Activated T-cell treated with anti-CD3 and anti-CD28 coated beads, Interleukin-2, amount 50 U/mL, for 72 hours (primary cell): Measurements from ENCODE around the gene EIF5A. TPM values are rescaled to one million over a fixed set of nuclear protein-coding genes. Genes with fewer than 3 reads are reported as not detected.
"Not testable (repeated sequence)": the region's sequence is repeated elsewhere in the genome, so short reads cannot be mapped to it uniquely, and the experiment has no call there.

Experiments
- ATAC-seq, 2 donors: fragments of 150-1000 bp; cut with Tn5 transposase; replicated peaks in 1 of 2; 2 replicates each; pipeline ENCODE4 v1.10.0; 2021; ENCODE audit warnings: moderate library complexity in 2 of 2, mild to moderate bottlenecking in 1 of 2
- DNase-seq, 2 donors: peaks; one replicate each; pipeline ENCODE4 v3.0.0; 2021 to 2022; ENCODE audit warnings: mixed read lengths in 1 of 2
- H3K27ac Mint-ChIP-seq: one replicate; pipeline ENCODE4 v1.8.0; 2022; ENCODE audit warnings: mild to moderate bottlenecking, moderate library complexity, mixed read lengths
- H3K27me3 Mint-ChIP-seq: one replicate; pipeline ENCODE4 v1.8.0; 2022; ENCODE audit warnings: low read depth, mixed read lengths
- H3K36me3 Mint-ChIP-seq, 2 donors: one replicate each; pipeline ENCODE4 v1.8.0; 2022; ENCODE audit warnings: mixed read lengths in 2 of 2, mild to moderate bottlenecking in 1 of 2; ENCODE audit not compliant: insufficient read depth in 2 of 2
- H3K4me1 Mint-ChIP-seq: one replicate; pipeline ENCODE4 v1.8.0; 2022; ENCODE audit warnings: low read depth, mixed read lengths
- H3K4me3 Mint-ChIP-seq, 2 donors: one replicate each; pipeline ENCODE4 v1.8.0; 2022; ENCODE audit warnings: mild to moderate bottlenecking in 2 of 2, mixed read lengths in 2 of 2, moderate library complexity in 2 of 2
- H3K9me3 Mint-ChIP-seq, 2 donors: one replicate each; pipeline ENCODE4 v1.8.0; 2022; ENCODE audit warnings: mixed read lengths in 2 of 2
- total RNA-seq, 2 donors: library from RNA; stranded (reverse); gene quantifications; one replicate each; pipeline ENCODE4 v1.2.3, GENCODE V29; 2022

Gene EIF5A
- total RNA-seq, 2 donors from 2014 or later, result 547 to 594 TPM

- Mint-ChIP-seq H3K4me3 (peak overlapping the region; percentile 88 to 97), H3K36me3 (peaks cover 11 to 14% of the 10 kb centered on the region in 2 donors), H3K27ac (peak overlapping the region; percentile 94), H3K4me1 (peaks cover 63% of the 10 kb centered on the region)
- ATAC-seq, H3K27me3 Mint-ChIP-seq, H3K9me3 Mint-ChIP-seq, DNase-seq: not testable (repeated sequence)
These were observed 28.3 kb downstream of the EIF5A start for GRCh38 chr17:7335765-7336164.

DNA sequence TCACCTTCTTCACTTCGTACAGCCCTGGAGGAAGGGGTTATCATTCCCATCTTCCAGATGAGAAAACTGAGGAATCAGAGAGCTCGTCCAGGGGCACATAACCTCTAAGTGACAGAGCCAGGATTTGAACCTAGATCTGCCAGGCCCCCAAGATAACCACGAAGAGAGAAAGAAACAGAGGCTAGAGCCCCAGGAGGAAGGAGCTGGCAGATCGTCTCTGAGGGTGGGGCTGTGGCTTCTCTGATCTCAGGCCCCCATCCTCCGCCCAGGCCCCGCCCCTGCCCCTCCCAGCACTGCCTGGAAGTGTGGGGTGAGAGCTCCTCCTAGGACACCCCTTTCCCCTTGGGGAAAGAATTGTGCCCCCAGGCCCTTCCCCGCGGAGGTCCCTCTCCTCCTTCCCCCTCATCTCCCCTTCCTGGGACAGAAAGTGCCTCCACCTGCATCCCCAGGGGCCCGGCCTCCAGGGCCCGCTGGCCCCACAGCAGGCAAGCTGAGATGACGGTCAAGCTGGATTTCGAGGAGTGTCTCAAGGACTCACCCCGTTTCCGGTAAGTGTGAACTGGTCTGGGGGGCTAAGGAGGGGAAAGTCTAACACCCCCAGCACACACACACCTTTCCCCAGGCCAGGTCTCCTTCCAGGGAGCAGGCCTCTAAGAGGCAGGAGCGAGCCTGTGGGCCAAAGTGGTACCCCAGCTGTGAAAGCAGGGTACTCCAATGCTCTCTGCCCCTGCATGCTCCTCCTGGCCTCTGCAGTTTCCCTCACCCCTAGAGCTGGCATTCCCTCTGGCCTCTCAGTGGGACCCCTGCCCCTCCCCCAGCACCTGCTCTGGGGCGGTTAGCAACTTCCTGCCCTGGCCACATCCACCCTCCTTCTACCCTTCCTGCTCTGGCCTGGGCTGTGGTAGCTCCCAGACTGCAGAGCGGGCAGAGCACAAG, 29.1 kb downstream of the EIF5A start, which contains the start of gene ACAP1:
Gene ACAP1 (plus strand): TSS at position 290 of the 936 bp plus-strand sequence. CDS start 206 bp downstream, at position 496.
- peak within 1 kb of the TSS; percentile 94 for H3K27ac Mint-ChIP-seq
- no peaks in the 10 kb centered on the region for H3K27me3 Mint-ChIP-seq
- peak; percentile 94 to 97 for ATAC-seq
- peaks cover 13 to 17% of the 10 kb centered on the region in 2 donors for H3K36me3 Mint-ChIP-seq
- DNase-seq, result peak; percentile 84 to 86
- peak within 1 kb of the TSS; percentile 88 to 97 for H3K4me3 Mint-ChIP-seq
- H3K4me1 Mint-ChIP-seq, result peaks cover 61% of the 10 kb centered on the region
- H3K9me3 Mint-ChIP-seq, result no peaks in the 10 kb centered on the region

GRCh38 chr17:7337600-7337999, 30.2 kb downstream of the EIF5A start:
- not testable (repeated sequence) for ATAC-seq, DNase-seq, H3K27me3 Mint-ChIP-seq, H3K9me3 Mint-ChIP-seq
- Mint-ChIP-seq H3K36me3 (peaks cover 14 to 18% of the 10 kb centered on the region in 2 donors), H3K4me1 (peaks cover 56% of the 10 kb centered on the region), H3K4me3 (peak overlapping the region; percentile 88 to 97), H3K27ac (peak overlapping the region; percentile 88)

DNA sequence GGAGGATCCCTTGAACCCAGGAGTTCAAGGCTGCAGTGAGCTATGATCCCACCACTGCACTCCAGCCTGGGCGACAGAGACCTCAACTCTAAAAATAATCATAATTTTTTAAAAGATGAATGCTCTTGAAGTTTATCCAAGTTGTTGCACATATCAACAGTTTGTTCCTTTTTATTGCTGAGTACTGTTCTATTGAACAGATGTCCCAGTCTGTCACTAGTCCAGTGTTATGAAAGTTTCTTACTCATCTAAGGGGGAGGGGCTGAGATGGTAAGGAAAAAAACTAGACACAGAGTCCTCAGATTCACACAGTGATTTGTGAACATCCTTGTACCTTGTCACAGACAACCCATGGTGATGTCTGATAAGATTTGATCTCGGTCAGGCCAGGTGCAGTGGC, 32.8 kb downstream of the EIF5A start:
- Mint-ChIP-seq H3K9me3 (no peaks in the 10 kb centered on the region), H3K36me3 (peaks cover 14 to 19% of the 10 kb centered on the region in 2 donors), H3K27me3 (no peaks in the 10 kb centered on the region), H3K27ac (peak overlapping the region; percentile 80), H3K4me3 (peak overlapping the region; percentile 34 to 75), H3K4me1 (peaks cover 39% of the 10 kb centered on the region)
- DNase-seq (no peak), ATAC-seq (no peak)

- ATAC-seq (no peak), DNase-seq (no peak)
- Mint-ChIP-seq H3K4me1 (peaks cover 32% of the 10 kb centered on the region), H3K27me3 (no peaks in the 10 kb centered on the region), H3K36me3 (peaks cover 14 to 24% of the 10 kb centered on the region in 2 donors), H3K27ac (no peak overlapping the region), H3K4me3 (no peak overlapping the region), H3K9me3 (no peaks in the 10 kb centered on the region)
These were observed 34.4 kb downstream of the EIF5A start for GRCh38 chr17:7341842-7342241.

DNA sequence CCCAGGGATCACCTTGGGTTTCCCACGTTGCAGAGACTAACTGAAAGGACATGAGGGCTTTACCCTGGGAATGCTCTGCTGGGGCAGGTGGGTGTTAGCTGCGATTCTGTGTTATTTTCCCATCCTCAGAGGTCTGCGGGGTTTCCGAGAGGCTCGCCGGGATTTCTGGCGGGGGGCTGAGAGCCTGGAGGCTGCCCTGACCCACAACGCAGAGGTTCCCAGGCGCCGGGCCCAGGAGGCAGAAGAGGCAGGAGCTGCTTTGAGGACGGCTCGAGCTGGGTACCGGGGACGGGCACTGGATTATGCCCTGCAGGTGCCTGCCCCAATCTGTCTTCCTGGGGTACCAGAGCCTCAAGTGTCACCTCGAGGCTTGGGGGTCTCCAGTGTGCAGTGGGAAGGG, 35.8 kb downstream of the EIF5A start:
- H3K27ac Mint-ChIP-seq, result no peak overlapping the region
- peaks cover 9 to 21% of the 10 kb centered on the region in 2 donors for H3K36me3 Mint-ChIP-seq

GRCh38 chr17:7346761-7347614, 39.6 kb downstream of the EIF5A start:
- ATAC-seq (no peak), DNase-seq (no peak)
- Mint-ChIP-seq H3K9me3 (no peaks in the 10 kb centered on the region), H3K4me3 (no peak overlapping the region), H3K27ac (no peak overlapping the region), H3K36me3 (peaks cover 3 to 12% of the 10 kb centered on the region in 2 donors), H3K27me3 (no peaks in the 10 kb centered on the region), H3K4me1 (peaks cover 28% of the 10 kb centered on the region)

More for the DNA sequence above, 35.8 kb downstream of the EIF5A start:
- Mint-ChIP-seq H3K4me1 (peaks cover 22% of the 10 kb centered on the region), H3K27me3 (no peaks in the 10 kb centered on the region), H3K9me3 (no peaks in the 10 kb centered on the region), H3K4me3 (no peak overlapping the region)
- no peak for DNase-seq
- ATAC-seq, result no peak

DNA sequence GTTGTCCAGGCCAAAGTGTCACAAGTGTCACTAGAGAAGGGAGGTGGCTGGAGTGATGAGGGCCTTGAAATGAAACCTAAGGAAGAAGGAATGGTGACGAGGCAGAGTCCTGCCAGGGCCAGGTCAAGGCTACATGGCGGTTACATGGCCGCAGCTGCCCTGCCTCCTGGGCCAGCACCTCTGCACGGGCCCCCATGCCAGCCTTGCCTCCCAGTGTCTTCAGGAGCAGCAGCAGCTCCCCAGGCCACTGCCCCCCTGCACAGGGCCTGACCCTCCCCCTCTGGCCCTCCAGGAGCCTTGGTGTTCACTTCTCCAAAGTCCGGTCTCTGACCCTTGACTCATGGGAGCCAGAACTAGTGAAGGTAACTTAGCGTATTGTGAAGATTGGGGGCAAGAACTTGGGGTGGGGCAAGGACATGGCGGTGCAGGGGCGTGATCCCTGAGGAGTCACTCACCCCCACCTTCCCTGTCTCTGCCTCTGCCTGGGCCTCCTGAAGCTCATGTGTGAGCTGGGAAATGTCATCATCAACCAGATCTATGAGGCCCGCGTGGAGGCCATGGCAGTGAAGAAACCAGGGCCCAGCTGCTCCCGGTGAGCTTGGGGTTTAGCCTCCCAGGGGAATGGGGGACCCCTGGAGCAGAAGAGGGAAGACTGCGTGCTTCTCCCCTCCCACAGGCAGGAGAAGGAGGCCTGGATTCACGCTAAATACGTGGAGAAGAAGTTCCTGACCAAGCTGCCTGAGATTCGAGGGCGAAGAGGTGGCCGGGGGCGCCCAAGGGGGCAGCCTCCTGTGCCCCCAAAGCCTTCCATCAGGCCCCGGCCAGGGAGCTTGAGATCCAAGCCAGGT, 40.4 kb downstream of the EIF5A start:
- Mint-ChIP-seq H3K4me1 (peaks cover 34% of the 10 kb centered on the region), H3K36me3 (peaks cover 4 to 12% of the 10 kb centered on the region in 2 donors), H3K27me3 (no peaks in the 10 kb centered on the region), H3K9me3 (no peaks in the 10 kb centered on the region), H3K4me3 (no peak overlapping the region), H3K27ac (peak overlapping the region; percentile 44)
- ATAC-seq (no peak), DNase-seq (no peak)

DNA sequence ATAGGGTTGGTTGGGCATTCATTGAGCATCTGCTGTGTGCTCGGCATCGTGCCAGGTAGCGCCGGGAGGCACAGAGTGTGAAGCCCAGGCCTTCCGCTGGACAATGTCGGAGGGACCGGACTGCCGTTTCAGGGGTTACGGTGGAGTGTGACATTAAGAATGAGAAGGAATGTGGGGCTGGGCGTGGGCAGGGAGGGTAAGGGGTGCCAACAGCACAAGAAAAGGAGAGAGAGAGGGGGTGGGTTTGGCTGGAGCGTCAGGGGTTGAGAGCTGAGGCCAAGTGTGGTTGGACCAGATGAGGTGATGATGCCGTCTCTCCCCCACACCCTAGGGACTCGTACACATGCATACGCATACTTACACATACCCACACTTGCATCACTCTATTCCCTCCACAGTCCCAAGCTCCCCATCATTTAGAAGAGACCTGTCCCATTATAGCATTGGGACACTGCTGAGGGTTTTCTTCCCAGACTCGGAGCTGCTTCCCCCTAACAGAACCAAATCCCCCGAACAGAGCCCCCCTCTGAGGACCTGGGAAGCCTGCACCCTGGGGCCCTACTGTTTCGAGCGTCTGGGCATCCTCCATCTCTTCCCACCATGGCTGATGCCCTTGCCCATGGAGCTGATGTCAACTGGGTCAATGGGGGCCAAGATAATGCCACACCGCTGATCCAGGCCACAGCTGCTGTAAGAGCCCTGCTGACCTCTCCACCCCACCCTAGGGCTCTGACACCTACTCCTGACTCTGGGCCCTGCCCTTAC, 41.2 kb downstream of the EIF5A start:
- Mint-ChIP-seq H3K27me3 (no peaks in the 10 kb centered on the region), H3K36me3 (peaks cover 4 to 11% of the 10 kb centered on the region in 2 donors), H3K9me3 (no peaks in the 10 kb centered on the region), H3K4me3 (peak overlapping the region in 1 of 2 donors; percentile 15), H3K4me1 (peaks cover 37% of the 10 kb centered on the region), H3K27ac (no peak overlapping the region)
- DNase-seq, result no peak
- ATAC-seq, result no peak

DNA sequence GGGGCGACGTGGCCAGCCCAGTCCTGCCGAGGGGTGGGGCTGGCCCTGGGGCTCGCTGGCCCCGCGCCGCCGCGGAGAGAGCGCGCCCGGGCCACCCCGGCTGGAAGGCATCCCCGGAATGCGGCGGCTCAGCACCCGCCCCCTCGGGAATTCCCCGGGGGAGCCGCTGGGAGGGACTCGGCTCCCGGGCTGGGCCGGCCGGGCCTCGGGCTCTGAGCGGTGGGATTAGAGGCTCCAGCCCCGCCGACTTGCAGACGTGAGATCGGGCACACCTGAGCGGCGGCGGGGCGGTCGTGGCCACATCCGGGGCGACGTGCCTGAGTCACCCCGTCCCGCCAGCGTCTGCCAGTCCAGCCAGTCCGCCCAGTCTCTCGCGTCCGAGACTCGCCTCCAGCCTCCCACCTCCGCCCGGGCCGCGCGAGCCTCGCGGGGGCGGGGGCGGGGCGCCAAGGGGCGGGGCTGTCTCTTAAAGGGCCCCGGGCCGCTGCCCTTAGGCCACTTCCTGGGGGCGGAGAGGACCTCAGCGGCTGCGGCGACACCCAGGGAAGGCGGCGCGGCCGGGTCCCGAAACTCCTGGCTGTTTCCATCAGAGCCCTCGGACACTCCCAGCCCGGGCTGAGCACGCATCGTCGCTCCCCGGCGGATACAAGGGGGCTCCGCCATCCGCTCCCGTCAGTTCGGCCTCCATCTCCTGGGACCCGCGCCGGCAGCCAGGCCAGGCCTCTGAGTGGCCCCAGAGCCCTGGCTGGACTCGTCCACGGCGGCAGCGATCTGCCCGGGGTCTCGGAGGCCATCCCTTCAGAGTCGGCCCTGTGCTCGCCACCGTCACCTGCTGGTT, 44.5 kb downstream of the EIF5A start, which contains the start of gene KCTD11:
Gene KCTD11 (plus strand): TSS at position 498 of the 838 bp plus-strand sequence.
- Mint-ChIP-seq H3K9me3 (no peaks in the 10 kb centered on the region), H3K27ac (peak within 1 kb of the TSS; percentile 94), H3K27me3 (peaks cover 4% of the 10 kb centered on the region), H3K4me3 (peak within 1 kb of the TSS; percentile 84 to 93), H3K4me1 (peaks cover 53% of the 10 kb centered on the region), H3K36me3 (peaks cover 4 to 5% of the 10 kb centered on the region in 2 donors)
- ATAC-seq (peak; percentile 73 to 78), DNase-seq (peak; percentile 88)

GRCh38 chr17:7352503-7352889, 45.1 kb downstream of the EIF5A start:
- Mint-ChIP-seq H3K4me1 (peaks cover 53% of the 10 kb centered on the region), H3K27me3 (peaks cover 6% of the 10 kb centered on the region), H3K9me3 (no peaks in the 10 kb centered on the region), H3K36me3 (peaks cover 4 to 5% of the 10 kb centered on the region in 2 donors), H3K4me3 (peak overlapping the region; percentile 84 to 93), H3K27ac (peak overlapping the region; percentile 94)
- DNase-seq, result no peak
- ATAC-seq, result no peak
